ENCODE results near the gene PSMF1. TPM values are rescaled to one million over a fixed set of nuclear protein-coding genes. Genes with fewer than 3 reads are reported as not detected.

PSMF1 gene
- total and polyA plus RNA-seq, 2 of the 13 experiments (the other 11 are each of a cell fraction or from before 2014, with no cell fraction given): 82.5 to 86.0 TPM

DNA sequence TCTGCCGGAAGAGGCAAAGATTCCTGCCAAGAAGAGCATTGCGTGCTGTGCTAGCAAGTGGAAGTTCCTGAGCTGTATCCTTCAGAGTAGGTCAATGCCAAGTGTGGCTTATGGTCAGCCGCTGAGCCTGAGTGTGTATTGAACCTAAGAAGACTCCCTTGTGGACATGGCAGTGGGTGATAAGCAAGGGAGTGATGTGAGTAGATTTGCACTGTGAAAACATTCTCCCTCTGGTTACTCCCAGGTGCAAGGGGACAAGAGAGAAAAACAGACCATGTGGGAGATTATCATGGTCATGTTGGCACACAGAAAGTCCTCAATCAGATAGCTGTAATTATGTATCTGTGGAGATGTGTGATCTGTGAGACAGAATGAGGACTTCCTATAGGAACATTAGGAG, 72.4 kb downstream of the PSMF1 start:
- no peak overlapping the region for H3K9ac ChIP-seq (ENCODE audit: insufficient read depth, low read depth, low read length)
- H3K4me2 ChIP-seq (ENCODE audit: low read depth, low read length): no peak overlapping the region
- peaks cover 0 to 2% of the 10 kb centered on the region in 2 experiments; a peak in 1 of 5 replicates for H3K27me3 ChIP-seq (ENCODE audit: control insufficient read depth in 1 of 2, insufficient read depth in 2 of 2, low read length in 2 of 2)
- ATAC-seq (no peak), FAIRE-seq (no peak), DNase-seq (ENCODE audit: low spot score) (no peak)
- H3K27ac ChIP-seq (ENCODE audit: extremely low read length, insufficient read depth, low read length): no peak overlapping the region
- ChIA-PET POLR2A (no interaction called here), CTCF (ENCODE audit: low intra/inter-chr PET ratio, low total read pairs) (no interaction called here)
- H3K36me3 ChIP-seq (replicated peaks in 1 of 2; ENCODE audit: control insufficient read depth in 1 of 2, insufficient read depth in 2 of 2, low read length in 2 of 2): no peaks in the 10 kb centered on the region
- H3K4me3 ChIP-seq (replicated peaks in 1 of 3; ENCODE audit: insufficient read depth in 1 of 3, low read depth in 2 of 3, low read length in 3 of 3): no peak overlapping the region
- no peak overlapping the region for H2AFZ ChIP-seq (ENCODE audit: low read length)
- H4K20me1 ChIP-seq (ENCODE audit: insufficient read depth, low read length): no peaks in the 10 kb centered on the region
- BruUV-seq (replicated peaks): no TSS peak
- intact Hi-C loops (cut with micrococcal nuclease; ENCODE audit: unreplicated experiment) (no loop called here), in situ Hi-C loops (cut with HindIII; ENCODE audit: extremely low pct_ligation_motif_present, low pct_unique_long_range_greater_than_20kb) (no loop called here)
- H3K9me3 ChIP-seq (ENCODE audit: low read length): no peaks in the 10 kb centered on the region
- no peaks in the 10 kb centered on the region for H3K79me2 ChIP-seq (ENCODE audit: insufficient read depth, low read length)
- peaks cover 38% of the 10 kb centered on the region for H3K4me1 ChIP-seq (ENCODE audit: insufficient read depth, low read length)
- 58% methylated on average over 3 of the region's 3 CpGs for WGBS (ENCODE audit: low lambda C conversion rate)
- TF ChIP-seq FOXJ3 (CRISPR knock-in tag; IDR thresholded peaks at IDR 0.05; ENCODE audit: borderline replicate concordance) (no peak), TCF7L2 (IDR thresholded peaks at IDR 0.05; ENCODE audit: low read depth, low read length) (no peak), EP300 (IDR thresholded peaks at IDR 0.05; ENCODE audit: low read depth in 2 of 2, low read length in 2 of 2) (no peak), EP300 (CRISPR knock-in tag; IDR thresholded peaks at IDR 0.05; ENCODE audit: borderline replicate concordance) (no peak), ZFP36 (IDR thresholded peaks at IDR 0.05; ENCODE audit: borderline replicate concordance, low read depth, low read length, partially characterized antibody) (no peak), FOXM1 (CRISPR knock-in tag; IDR thresholded peaks at IDR 0.05) (no peak), CC2D1A (CRISPR knock-in tag; IDR thresholded peaks at IDR 0.05) (no peak), CENPT (CRISPR knock-in tag; IDR thresholded peaks at IDR 0.05; ENCODE audit: low read depth) (no peak), MED13 (CRISPR knock-in tag; IDR thresholded peaks at IDR 0.05) (no peak), DR1 (CRISPR knock-in tag; IDR thresholded peaks at IDR 0.05) (no peak), SMAD3 (CRISPR knock-in tag; IDR thresholded peaks at IDR 0.05) (no peak), ZNF605 (CRISPR knock-in tag; IDR thresholded peaks at IDR 0.05) (no peak), SMAD1 (CRISPR knock-in tag; IDR thresholded peaks at IDR 0.05; ENCODE audit: borderline replicate concordance, low read depth) (no peak), ZNF160 (CRISPR knock-in tag; IDR thresholded peaks at IDR 0.05) (no peak), ISX (CRISPR knock-in tag; conservative IDR thresholded peaks at IDR 0.05) (no peak), ZNF577 (CRISPR knock-in tag; IDR thresholded peaks at IDR 0.05; ENCODE audit: borderline replicate concordance, low read depth) (no peak), SP1 (IDR thresholded peaks at IDR 0.05) (no peak), SP1 (CRISPR knock-in tag; IDR thresholded peaks at IDR 0.05) (no peak)
- TF ChIP-seq, protein P1, sequence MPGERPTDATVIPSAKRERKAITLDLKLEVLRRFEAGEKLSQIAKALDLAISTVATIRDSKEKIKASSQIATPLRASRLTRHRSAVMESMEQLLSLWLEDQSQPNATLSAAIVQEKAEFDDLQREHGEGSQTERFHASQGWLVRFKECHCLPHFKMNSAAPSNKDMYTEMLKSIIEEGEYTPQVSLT (CRISPR knock-in tag; IDR thresholded peaks at IDR 0.05; ENCODE audit: borderline replicate concordance, low read depth): no peak
- TF ChIP-seq, protein P2, sequence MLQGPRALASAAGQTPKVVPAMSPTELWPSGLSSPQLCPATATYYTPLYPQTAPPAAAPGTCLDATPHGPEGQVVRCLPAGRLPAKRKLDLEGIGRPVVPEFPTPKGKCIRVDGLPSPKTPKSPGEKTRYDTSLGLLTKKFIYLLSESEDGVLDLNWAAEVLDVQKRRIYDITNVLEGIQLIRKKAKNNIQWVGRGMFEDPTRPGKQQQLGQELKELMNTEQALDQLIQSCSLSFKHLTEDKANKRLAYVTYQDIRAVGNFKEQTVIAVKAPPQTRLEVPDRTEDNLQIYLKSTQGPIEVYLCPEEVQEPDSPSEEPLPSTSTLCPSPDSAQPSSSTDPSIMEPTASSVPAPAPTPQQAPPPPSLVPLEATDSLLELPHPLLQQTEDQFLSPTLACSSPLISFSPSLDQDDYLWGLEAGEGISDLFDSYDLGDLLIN (CRISPR knock-in tag; IDR thresholded peaks at IDR 0.05; ENCODE audit: borderline replicate concordance): no peak
